ENCODE measurements around the gene GDNF.
"Not testable (repeated sequence)": the region's sequence is repeated elsewhere in the genome, so short reads cannot be mapped to it uniquely, and the experiment has no call there.

GDNF gene

DNA sequence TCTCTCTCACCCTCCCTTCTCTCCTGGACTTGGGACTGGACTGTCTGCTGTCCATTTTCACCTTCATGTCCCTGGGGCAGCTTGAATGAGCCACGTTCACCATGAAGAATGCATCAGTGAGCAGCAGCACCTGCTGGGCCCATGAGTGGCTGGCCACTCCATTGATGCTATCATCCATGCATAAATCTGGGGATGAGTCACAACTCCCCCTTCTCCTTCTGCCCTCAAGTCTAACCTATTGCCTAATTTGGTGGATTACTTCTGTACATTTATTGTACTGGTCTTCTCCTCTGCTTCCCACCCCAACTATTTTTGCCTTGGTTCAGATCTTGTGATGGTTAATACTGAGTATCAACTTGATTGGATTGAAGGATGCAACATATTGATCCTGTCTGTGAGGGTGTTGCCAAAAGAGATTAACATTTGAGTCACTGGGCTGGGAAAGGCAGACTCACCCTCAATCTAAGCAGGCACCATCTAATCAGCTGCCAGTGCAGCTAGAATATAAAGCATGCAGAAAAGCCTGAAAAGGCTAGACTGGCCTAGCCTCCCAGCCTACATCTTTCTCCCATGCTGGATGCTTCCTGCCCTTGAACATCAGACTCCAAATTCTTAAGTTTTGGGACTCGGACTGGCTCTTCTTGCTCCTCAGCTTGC, 46.7 kb downstream of the GDNF start:
- Histone ChIP-seq H3K4me3 (ENCODE audit: low read length in 2 of 2) (no peak overlapping the region), H3K9ac (ENCODE audit: low read depth in 1 of 2, low read length in 2 of 2) (no peak overlapping the region), H3K36me3 (ENCODE audit: control insufficient read depth in 2 of 2, insufficient read depth in 2 of 2, low read length in 2 of 2) (no peaks in the 10 kb centered on the region), H3K4me1 (ENCODE audit: control insufficient read depth in 2 of 2, insufficient read depth in 2 of 2, low read length in 2 of 2) (no peaks in the 10 kb centered on the region), H3K27ac (ENCODE audit: low read depth in 2 of 2, low read length in 2 of 2) (no peak overlapping the region), H3K27me3 (ENCODE audit: control insufficient read depth in 2 of 2, insufficient read depth in 2 of 2, low read length in 2 of 2) (no peaks in the 10 kb centered on the region), H3K9me3 (ENCODE audit: control insufficient read depth in 2 of 2, low read length in 2 of 2) (peaks cover 0 to 4% of the 10 kb centered on the region in 2 donors)

- Histone ChIP-seq H3K9me3 (ENCODE audit: control insufficient read depth in 2 of 2, low read length in 2 of 2) (peaks cover 0 to 4% of the 10 kb centered on the region in 2 donors), H3K36me3 (ENCODE audit: control insufficient read depth in 2 of 2, insufficient read depth in 2 of 2, low read length in 2 of 2) (no peaks in the 10 kb centered on the region), H3K27me3 (ENCODE audit: control insufficient read depth in 2 of 2, insufficient read depth in 2 of 2, low read length in 2 of 2) (no peaks in the 10 kb centered on the region), H3K9ac (ENCODE audit: low read depth in 1 of 2, low read length in 2 of 2) (no peak overlapping the region), H3K27ac (ENCODE audit: low read depth in 2 of 2, low read length in 2 of 2) (no peak overlapping the region), H3K4me1 (ENCODE audit: control insufficient read depth in 2 of 2, insufficient read depth in 2 of 2, low read length in 2 of 2) (no peaks in the 10 kb centered on the region), H3K4me3 (ENCODE audit: low read length in 2 of 2) (no peak overlapping the region)
These were observed 48.5 kb downstream of the GDNF start for GRCh38 chr5:37791321-37791720.

GRCh38 chr5:37789991-37790390, 49.9 kb downstream of the GDNF start:
- no peaks in the 10 kb centered on the region for H3K4me1 ChIP-seq (ENCODE audit: control insufficient read depth in 2 of 2, insufficient read depth in 2 of 2, low read length in 2 of 2)
- H3K4me3 ChIP-seq (ENCODE audit: low read length in 2 of 2), result no peak overlapping the region
- H3K27ac ChIP-seq (ENCODE audit: low read depth in 2 of 2, low read length in 2 of 2), result no peak overlapping the region
- H3K9ac ChIP-seq (ENCODE audit: low read depth in 1 of 2, low read length in 2 of 2), result no peak overlapping the region
- no peaks in the 10 kb centered on the region for H3K27me3 ChIP-seq (ENCODE audit: control insufficient read depth in 2 of 2, insufficient read depth in 2 of 2, low read length in 2 of 2)
- no peaks in the 10 kb centered on the region for H3K36me3 ChIP-seq (ENCODE audit: control insufficient read depth in 2 of 2, insufficient read depth in 2 of 2, low read length in 2 of 2)
- peaks cover 0 to 4% of the 10 kb centered on the region in 2 donors for H3K9me3 ChIP-seq (ENCODE audit: control insufficient read depth in 2 of 2, low read length in 2 of 2)

DNA sequence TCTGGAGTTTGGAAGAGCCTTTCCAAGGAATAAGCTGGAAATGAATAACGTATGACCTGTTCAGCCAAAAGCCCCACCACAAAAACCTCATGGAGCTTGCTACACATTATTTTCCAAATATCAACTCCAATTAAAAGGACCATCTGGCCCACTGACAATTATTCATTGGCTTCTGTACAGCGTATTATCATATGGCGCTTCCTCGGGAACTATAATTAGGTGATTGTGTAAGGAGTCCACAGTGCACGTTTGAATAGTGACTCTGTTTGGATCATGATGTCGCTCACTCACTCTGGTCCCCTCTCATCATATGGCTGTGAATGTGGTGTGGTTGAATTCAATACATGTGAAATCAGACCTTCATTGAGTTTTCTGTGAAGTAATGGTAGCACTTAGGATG, 52.1 kb downstream of the GDNF start:
- Histone ChIP-seq H3K36me3 (ENCODE audit: control insufficient read depth in 2 of 2, insufficient read depth in 2 of 2, low read length in 2 of 2) (no peaks in the 10 kb centered on the region), H3K9me3 (ENCODE audit: control insufficient read depth in 2 of 2, low read length in 2 of 2) (peaks cover 0 to under 1% of the 10 kb centered on the region in 2 donors), H3K4me1 (ENCODE audit: control insufficient read depth in 2 of 2, insufficient read depth in 2 of 2, low read length in 2 of 2) (no peaks in the 10 kb centered on the region), H3K4me3 (ENCODE audit: low read length in 2 of 2) (no peak overlapping the region), H3K27ac (ENCODE audit: low read depth in 2 of 2, low read length in 2 of 2) (no peak overlapping the region), H3K27me3 (ENCODE audit: control insufficient read depth in 2 of 2, insufficient read depth in 2 of 2, low read length in 2 of 2) (no peaks in the 10 kb centered on the region), H3K9ac (ENCODE audit: low read depth in 1 of 2, low read length in 2 of 2) (no peak overlapping the region)

DNA sequence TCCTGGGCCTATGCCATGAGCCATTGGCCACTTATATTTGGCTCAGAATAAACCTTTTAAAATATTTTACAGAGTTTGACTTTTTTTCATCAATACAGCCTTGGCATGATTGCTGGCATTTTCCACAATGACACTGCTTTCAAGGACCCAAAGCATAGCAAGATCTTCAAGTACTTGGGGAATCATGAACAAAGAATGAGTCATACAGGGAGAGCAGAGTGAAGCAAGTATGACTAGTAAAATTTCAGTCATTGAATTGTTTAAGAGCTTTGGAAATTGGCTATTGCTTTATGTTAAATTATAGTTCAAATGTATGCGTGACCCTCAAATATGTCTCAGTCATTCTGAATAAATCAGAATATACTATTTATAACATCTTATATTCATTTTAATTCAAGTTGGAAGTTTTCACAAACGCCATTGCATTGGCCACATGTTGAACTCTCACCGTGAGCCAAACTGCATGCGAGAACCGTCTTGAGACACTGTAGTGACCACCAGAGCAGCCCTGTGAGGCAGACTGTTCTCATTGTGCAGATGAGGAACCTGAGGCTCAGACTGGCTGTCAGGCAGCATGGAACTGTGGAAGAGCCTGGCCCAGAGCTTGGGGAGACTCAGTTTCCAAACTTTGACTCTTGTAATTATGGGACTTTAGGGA, 52.9 kb downstream of the GDNF start:
- H3K27ac ChIP-seq (ENCODE audit: low read depth in 2 of 2, low read length in 2 of 2), result no peak overlapping the region
- H3K4me3 ChIP-seq (ENCODE audit: low read length in 2 of 2), result no peak overlapping the region
- no peak overlapping the region for H3K9ac ChIP-seq (ENCODE audit: low read depth in 1 of 2, low read length in 2 of 2)
- no peaks in the 10 kb centered on the region for H3K4me1 ChIP-seq (ENCODE audit: control insufficient read depth in 2 of 2, insufficient read depth in 2 of 2, low read length in 2 of 2)
- H3K9me3 ChIP-seq (ENCODE audit: control insufficient read depth in 2 of 2, low read length in 2 of 2), result no peaks in the 10 kb centered on the region
- no peaks in the 10 kb centered on the region for H3K36me3 ChIP-seq (ENCODE audit: control insufficient read depth in 2 of 2, insufficient read depth in 2 of 2, low read length in 2 of 2)
- no peaks in the 10 kb centered on the region for H3K27me3 ChIP-seq (ENCODE audit: control insufficient read depth in 2 of 2, insufficient read depth in 2 of 2, low read length in 2 of 2)

DNA sequence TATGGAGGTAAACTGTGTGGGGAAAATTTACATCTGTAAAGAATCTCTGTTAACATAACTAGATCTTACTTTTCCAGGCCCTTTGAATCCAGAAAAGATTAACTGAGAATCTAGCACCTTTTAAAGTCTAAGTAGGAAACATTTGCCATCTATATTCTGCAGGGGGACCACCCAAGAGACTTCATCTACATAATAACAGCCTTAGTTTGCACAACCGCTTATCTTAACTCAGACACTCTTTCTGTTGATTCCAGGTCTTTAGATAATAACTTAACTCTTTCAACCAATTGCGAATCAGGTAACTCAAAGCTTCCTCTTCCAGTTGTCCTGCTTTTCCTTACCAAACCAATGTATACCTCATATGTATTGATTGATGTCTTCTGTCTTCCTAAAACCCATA, 53.4 kb downstream of the GDNF start:
- no peaks in the 10 kb centered on the region for H3K9me3 ChIP-seq (ENCODE audit: control insufficient read depth in 2 of 2, low read length in 2 of 2)
- no peak overlapping the region for H3K9ac ChIP-seq (ENCODE audit: low read depth in 1 of 2, low read length in 2 of 2)
- no peaks in the 10 kb centered on the region for H3K36me3 ChIP-seq (ENCODE audit: control insufficient read depth in 2 of 2, insufficient read depth in 2 of 2, low read length in 2 of 2)
- H3K4me3 ChIP-seq (ENCODE audit: low read length in 2 of 2), result no peak overlapping the region
- H3K27me3 ChIP-seq (ENCODE audit: control insufficient read depth in 2 of 2, insufficient read depth in 2 of 2, low read length in 2 of 2), result no peaks in the 10 kb centered on the region
- no peaks in the 10 kb centered on the region for H3K4me1 ChIP-seq (ENCODE audit: control insufficient read depth in 2 of 2, insufficient read depth in 2 of 2, low read length in 2 of 2)
- no peak overlapping the region for H3K27ac ChIP-seq (ENCODE audit: low read depth in 2 of 2, low read length in 2 of 2)

GRCh38 chr5:37781409-37781808, 58.4 kb downstream of the GDNF start:
- not testable (repeated sequence) for H3K9me3 ChIP-seq (ENCODE audit: control insufficient read depth in 2 of 2, low read length in 2 of 2); H3K27me3 ChIP-seq (ENCODE audit: control insufficient read depth in 2 of 2, insufficient read depth in 2 of 2, low read length in 2 of 2); H3K36me3 ChIP-seq (ENCODE audit: control insufficient read depth in 2 of 2, insufficient read depth in 2 of 2, low read length in 2 of 2); H3K27ac ChIP-seq (ENCODE audit: low read depth in 2 of 2, low read length in 2 of 2); H3K4me3 ChIP-seq (ENCODE audit: low read length in 2 of 2); H3K4me1 ChIP-seq (ENCODE audit: control insufficient read depth in 2 of 2, insufficient read depth in 2 of 2, low read length in 2 of 2); H3K9ac ChIP-seq (ENCODE audit: low read depth in 1 of 2, low read length in 2 of 2)

GRCh38 chr5:37777432-37778130, 62.3 kb downstream of the GDNF start:
- H3K4me3 ChIP-seq (ENCODE audit: low read length in 2 of 2), result no peak overlapping the region
- no peaks in the 10 kb centered on the region for H3K4me1 ChIP-seq (ENCODE audit: control insufficient read depth in 2 of 2, insufficient read depth in 2 of 2, low read length in 2 of 2)
- no peaks in the 10 kb centered on the region for H3K27me3 ChIP-seq (ENCODE audit: control insufficient read depth in 2 of 2, insufficient read depth in 2 of 2, low read length in 2 of 2)
- H3K9ac ChIP-seq (ENCODE audit: low read depth in 1 of 2, low read length in 2 of 2), result no peak overlapping the region
- peaks cover 2% of the 10 kb centered on the region in 2 donors for H3K9me3 ChIP-seq (ENCODE audit: control insufficient read depth in 2 of 2, low read length in 2 of 2)
- H3K36me3 ChIP-seq (ENCODE audit: control insufficient read depth in 2 of 2, insufficient read depth in 2 of 2, low read length in 2 of 2), result no peaks in the 10 kb centered on the region
- H3K27ac ChIP-seq (ENCODE audit: low read depth in 2 of 2, low read length in 2 of 2), result peak overlapping the region in 1 of 2 donors; percentile 5

DNA sequence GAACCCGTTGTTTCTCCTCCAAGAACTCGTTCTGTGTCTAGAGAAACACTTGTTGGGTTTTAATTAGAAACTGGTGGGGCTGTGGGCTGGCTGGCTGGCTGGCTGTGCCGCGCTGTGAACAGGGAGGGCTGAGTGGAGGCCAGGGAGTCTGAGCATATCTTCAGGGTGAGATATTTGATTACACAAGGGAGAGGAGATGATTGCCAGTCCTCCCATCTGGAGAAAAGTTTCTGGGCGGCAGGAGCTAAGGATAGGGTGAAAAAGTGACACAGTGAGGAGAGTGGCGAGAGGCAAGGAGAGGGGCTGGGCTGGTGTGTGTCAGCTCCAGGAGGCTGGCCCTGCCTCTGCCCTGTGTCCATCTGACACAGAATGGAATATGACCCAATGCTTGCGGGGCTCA, 63.0 kb downstream of the GDNF start:
- Histone ChIP-seq H3K4me1 (ENCODE audit: control insufficient read depth in 2 of 2, insufficient read depth in 2 of 2, low read length in 2 of 2) (no peaks in the 10 kb centered on the region), H3K9me3 (ENCODE audit: control insufficient read depth in 2 of 2, low read length in 2 of 2) (peaks cover 2% of the 10 kb centered on the region in 2 donors), H3K27ac (ENCODE audit: low read depth in 2 of 2, low read length in 2 of 2) (peak overlapping the region in 1 of 2 donors; percentile 5), H3K27me3 (ENCODE audit: control insufficient read depth in 2 of 2, insufficient read depth in 2 of 2, low read length in 2 of 2) (no peaks in the 10 kb centered on the region), H3K36me3 (ENCODE audit: control insufficient read depth in 2 of 2, insufficient read depth in 2 of 2, low read length in 2 of 2) (no peaks in the 10 kb centered on the region), H3K9ac (ENCODE audit: low read depth in 1 of 2, low read length in 2 of 2) (no peak overlapping the region), H3K4me3 (ENCODE audit: low read length in 2 of 2) (no peak overlapping the region)

GRCh38 chr5:37774912-37775483, 64.8 kb downstream of the GDNF start:
- Histone ChIP-seq H3K36me3 (ENCODE audit: control insufficient read depth in 2 of 2, insufficient read depth in 2 of 2, low read length in 2 of 2) (no peaks in the 10 kb centered on the region), H3K27me3 (ENCODE audit: control insufficient read depth in 2 of 2, insufficient read depth in 2 of 2, low read length in 2 of 2) (no peaks in the 10 kb centered on the region), H3K4me1 (ENCODE audit: control insufficient read depth in 2 of 2, insufficient read depth in 2 of 2, low read length in 2 of 2) (no peaks in the 10 kb centered on the region), H3K27ac (ENCODE audit: low read depth in 2 of 2, low read length in 2 of 2) (no peak overlapping the region), H3K9ac (ENCODE audit: low read depth in 1 of 2, low read length in 2 of 2) (no peak overlapping the region), H3K9me3 (ENCODE audit: control insufficient read depth in 2 of 2, low read length in 2 of 2) (peaks cover 2% of the 10 kb centered on the region in 2 donors), H3K4me3 (ENCODE audit: low read length in 2 of 2) (no peak overlapping the region)

Data from mucosa of rectum (tissue), 2 donors.